Kidney (tissue), 14 donors: Measurements from ENCODE around the gene LIN7C. TPM values are rescaled to one million over a fixed set of nuclear protein-coding genes. Genes with fewer than 3 reads are reported as not detected.

Source experiments
- DNase-seq, 5 donors: peaks; one replicate each; pipeline ENCODE4 v3.0.0-alpha.2; 2013 to 2020
- FAIRE-seq: peaks from 2 replicates; lab custom pipeline; 2012; peaks lifted over from hg19 to GRCh38; lab: Jason Lieb, UNC
- H3K27ac ChIP-seq, 2 donors: one replicate each; pipeline ENCODE4 v1.7.0; 2013; ENCODE audit warnings: low read depth in 2 of 2, low read length in 2 of 2, inconsistent platforms in 1 of 2
- H3K27me3 ChIP-seq: one replicate; pipeline ENCODE4 v1.7.1; 2013; ENCODE audit warnings: low read length, inconsistent platforms; ENCODE audit not compliant: control insufficient read depth, insufficient read depth
- H3K36me3 ChIP-seq, 3 donors: one replicate each; pipeline versions ENCODE4 v1.7.0 to v1.7.1; 2013; ENCODE audit warnings: low read length in 3 of 3, control low read depth in 1 of 3, inconsistent platforms in 1 of 3; ENCODE audit not compliant: insufficient read depth in 3 of 3, control insufficient read depth in 2 of 3
- H3K4me1 ChIP-seq, 3 donors: one replicate each; pipeline versions ENCODE4 v1.7.0 to v1.7.1; 2013; ENCODE audit warnings: low read length in 3 of 3, inconsistent platforms in 1 of 3, low read depth in 1 of 3; ENCODE audit not compliant: control insufficient read depth in 2 of 3, insufficient read depth in 2 of 3
- H3K4me3 ChIP-seq, 3 donors: one replicate each; pipeline versions ENCODE4 v1.7.0 to v1.8.1; 2013; ENCODE audit warnings: low read length in 3 of 3, control low read depth in 1 of 3, inconsistent platforms in 1 of 3
- H3K9ac ChIP-seq, 3 donors: one replicate each; pipeline versions ENCODE4 v1.7.0 to v1.7.1; 2013; ENCODE audit warnings: low read length in 3 of 3, control low read depth in 1 of 3, inconsistent platforms in 1 of 3
- H3K9me3 ChIP-seq, 3 donors: one replicate each; pipeline versions ENCODE4 v1.7.0 to v1.7.1; 2013; ENCODE audit warnings: low read length in 3 of 3, control low read depth in 1 of 3, inconsistent platforms in 1 of 3; ENCODE audit not compliant: control insufficient read depth in 2 of 3, insufficient read depth in 1 of 3
- CTCF ChIP-seq: IDR thresholded peaks from 3 replicates; pipeline ENCODE4 v1.5.1; 2012; ENCODE audit warnings: mild to moderate bottlenecking, moderate library complexity, borderline replicate concordance; ENCODE audit not compliant: insufficient read depth; ENCODE audit errors: extremely low read depth
- intact Hi-C: fragments of 100-400 bp; cut with DNase I; formaldehyde crosslinking; loops from one replicate; pipeline ENCODE4 v1.11.1; 2022
- polyA plus RNA-seq: library from polyadenylated mRNA; stranded (reverse); fragments of 350-450 nt; fragmentation: Illumina TruSeq; extraction: RNeasy Lipid Tissue Mini Kit (QIAGEN cat#74804); gene quantifications from one replicate; pipeline ENCODE4 v1.2.3, GENCODE V29; 2014; ENCODE audit warnings: low read depth, low replicate concordance; ENCODE audit not compliant: insufficient read depth
- total RNA-seq: library from RNA; stranded (reverse); fragmentation: NEBNext Ultra II Directional; extraction: Animal tissue kit (Norgen Biotek cat#: 25700); gene quantifications from one replicate; pipeline ENCODE4 v1.2.1, GENCODE V29; 2021
- donor health status: control.
- donor health status: control.
- donor health status: control.
- donor health status: control.
- donor health status: control.
- donor health status: DM: yes; HTN: yes; CAD: no.
- donor health status: Normal renal cell carcinoma (clear cell type).

The LIN7C gene
- total and polyA plus RNA-seq, 2 donors from 2014 or later = 9.1 to 37.8 TPM

GRCh38 chr11:27507557-27508322 lies 1.2 kb upstream of the LIN7C start:
- DNase-seq (no peak), FAIRE-seq (no peak)
- intact Hi-C loops = no loop called here
- TF ChIP-seq CTCF = no peak
- H3K27ac ChIP-seq = no peak overlapping the region
- peak overlapping the region in 2 of 3 donors; percentile 91 to 100 for H3K9ac ChIP-seq
- H3K36me3 ChIP-seq = no peaks in the 10 kb centered on the region
- H3K4me3 ChIP-seq = peak overlapping the region; percentile 92 to 100 (median 100)
- peaks cover 0 to 9% (median 0%) of the 10 kb centered on the region in 3 donors for H3K4me1 ChIP-seq
- no peaks in the 10 kb centered on the region for H3K27me3 ChIP-seq
- no peaks in the 10 kb centered on the region for H3K9me3 ChIP-seq

- TF ChIP-seq CTCF = no peak
- peaks cover 0 to 9% (median 0%) of the 10 kb centered on the region in 3 donors for H3K4me1 ChIP-seq
- peak overlapping the region in 1 of 2 donors; percentile 92 for H3K27ac ChIP-seq
- H3K9ac ChIP-seq = peak overlapping the region; percentile 91 to 100 (median 94)
- FAIRE-seq = no peak
- no peak for DNase-seq
- intact Hi-C loops = no loop called here
- peaks cover 0 to 10% (median 2%) of the 10 kb centered on the region in 3 donors for H3K36me3 ChIP-seq
- no peaks in the 10 kb centered on the region for H3K9me3 ChIP-seq
- no peaks in the 10 kb centered on the region for H3K27me3 ChIP-seq
- peak overlapping the region; percentile 92 to 100 (median 100) for H3K4me3 ChIP-seq
These were observed 788 bp downstream of the LIN7C start for GRCh38 chr11:27505781-27506180.

GRCh38 chr11:27504205-27504604 lies 2.4 kb downstream of the LIN7C start:
- FAIRE-seq (no peak), DNase-seq (no peak)
- H3K9me3 ChIP-seq = no peaks in the 10 kb centered on the region
- no peaks in the 10 kb centered on the region for H3K27me3 ChIP-seq
- intact Hi-C loops = no loop called here
- H3K9ac ChIP-seq = no peak overlapping the region
- H3K27ac ChIP-seq = no peak overlapping the region
- peaks cover 0 to 9% (median 0%) of the 10 kb centered on the region in 3 donors for H3K4me1 ChIP-seq
- H3K4me3 ChIP-seq = no peak overlapping the region
- TF ChIP-seq CTCF = no peak
- peaks cover 0 to 20% (median 4%) of the 10 kb centered on the region in 3 donors for H3K36me3 ChIP-seq
